22Rv1 (cell line): ENCODE results near the gene SYNE1.

Experiments
- ZFX ChIP-seq: fragments of 450-650 bp; IDR thresholded peaks from 2 replicates; pipeline ENCODE4 v1.6.1; 2017; ENCODE audit warnings: antibody characterized with exemption, borderline replicate concordance
- TF ChIP-seq, protein P1 (sequence below): fragments of 450-650 bp; IDR thresholded peaks from 2 replicates; pipeline ENCODE4 v1.5.1; 2017; ENCODE audit warnings: mild to moderate bottlenecking

DNA sequence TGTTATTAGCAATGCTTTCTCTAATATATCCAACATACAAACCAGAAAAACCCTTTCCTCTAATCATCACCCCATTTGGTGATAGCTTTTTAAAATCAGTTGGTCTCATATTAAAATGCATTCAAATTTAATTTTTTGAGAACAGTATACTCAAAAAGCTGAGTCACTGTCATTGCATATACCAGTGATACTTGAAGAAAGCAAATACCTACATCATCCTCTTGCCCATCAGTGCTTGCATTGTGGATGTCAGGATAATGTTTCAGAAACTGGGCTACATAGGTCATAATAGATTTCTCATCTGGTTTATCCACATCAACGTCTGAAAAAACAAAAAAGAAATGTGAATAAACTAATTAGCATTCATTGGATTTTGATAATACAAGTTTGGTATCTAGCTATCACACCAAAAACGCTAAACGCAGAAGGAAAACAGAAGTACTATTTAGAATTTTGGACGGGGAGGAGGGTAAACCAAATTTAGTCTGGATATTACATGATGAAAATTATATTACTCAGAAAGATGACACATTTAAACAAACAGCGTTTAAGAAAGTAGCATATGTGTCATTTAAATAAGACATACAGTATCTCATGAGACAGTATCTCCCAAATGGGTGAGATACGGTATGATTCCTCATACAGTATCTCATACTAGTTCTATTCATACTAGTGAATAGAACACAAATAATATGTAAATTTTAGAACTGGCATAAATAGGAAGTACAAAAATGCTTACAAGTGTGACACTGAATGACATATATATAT is 134.6 kb downstream of the SYNE1 start:
- TF ChIP-seq, protein P1, sequence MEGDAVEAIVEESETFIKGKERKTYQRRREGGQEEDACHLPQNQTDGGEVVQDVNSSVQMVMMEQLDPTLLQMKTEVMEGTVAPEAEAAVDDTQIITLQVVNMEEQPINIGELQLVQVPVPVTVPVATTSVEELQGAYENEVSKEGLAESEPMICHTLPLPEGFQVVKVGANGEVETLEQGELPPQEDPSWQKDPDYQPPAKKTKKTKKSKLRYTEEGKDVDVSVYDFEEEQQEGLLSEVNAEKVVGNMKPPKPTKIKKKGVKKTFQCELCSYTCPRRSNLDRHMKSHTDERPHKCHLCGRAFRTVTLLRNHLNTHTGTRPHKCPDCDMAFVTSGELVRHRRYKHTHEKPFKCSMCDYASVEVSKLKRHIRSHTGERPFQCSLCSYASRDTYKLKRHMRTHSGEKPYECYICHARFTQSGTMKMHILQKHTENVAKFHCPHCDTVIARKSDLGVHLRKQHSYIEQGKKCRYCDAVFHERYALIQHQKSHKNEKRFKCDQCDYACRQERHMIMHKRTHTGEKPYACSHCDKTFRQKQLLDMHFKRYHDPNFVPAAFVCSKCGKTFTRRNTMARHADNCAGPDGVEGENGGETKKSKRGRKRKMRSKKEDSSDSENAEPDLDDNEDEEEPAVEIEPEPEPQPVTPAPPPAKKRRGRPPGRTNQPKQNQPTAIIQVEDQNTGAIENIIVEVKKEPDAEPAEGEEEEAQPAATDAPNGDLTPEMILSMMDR = no peak
- TF ChIP-seq ZFX = no peak
